Activated T-helper 1 cell treated with anti-CD3 and anti-CD28 coated beads, Interleukin-12 subunit alpha, Interleukin-12 subunit beta, Interleukin-2, Interleukin-4 antibody, amounts not matched to agents 30 ng/mL and 10 ng/mL and 1 ng/mL, durations not matched to agents 14 hours and 24 hours and 36 hours (primary cell): ENCODE results near the gene IGSF23. TPM values are rescaled to one million over a fixed set of nuclear protein-coding genes. Genes with fewer than 3 reads are reported as not detected.
"Not testable (repeated sequence)": the region's sequence is repeated elsewhere in the genome, so short reads cannot be mapped to it uniquely, and the experiment has no call there.

Source experiments
- DNase-seq: peaks from one replicate; pipeline ENCODE4 v3.0.0; 2021; ENCODE audit warnings: low spot score
- H3K27ac Mint-ChIP-seq: one replicate; pipeline ENCODE4 v1.8.0; 2021; ENCODE audit warnings: mild to moderate bottlenecking, mixed read lengths
- H3K27me3 Mint-ChIP-seq: one replicate; pipeline ENCODE4 v1.8.0; 2022; ENCODE audit warnings: mild to moderate bottlenecking, moderate library complexity, mixed read lengths; ENCODE audit not compliant: insufficient read depth
- H3K36me3 Mint-ChIP-seq: one replicate; pipeline ENCODE4 v1.8.0; 2021; ENCODE audit warnings: low read depth, mixed read lengths
- H3K4me1 Mint-ChIP-seq: one replicate; pipeline ENCODE4 v1.8.0; 2021; ENCODE audit warnings: low read depth, mixed read lengths
- H3K4me3 Mint-ChIP-seq: one replicate; pipeline ENCODE4 v1.8.0; 2021; ENCODE audit warnings: mild to moderate bottlenecking, moderate library complexity, mixed read lengths
- H3K9me3 Mint-ChIP-seq: one replicate; pipeline ENCODE4 v1.8.0; 2021; ENCODE audit warnings: mixed read lengths
- intact Hi-C: fragments of 100-400 bp; cut with micrococcal nuclease; formaldehyde crosslinking; loops from one replicate; pipeline ENCODE4 v1.15.1; 2024
- total RNA-seq: library from RNA; stranded (reverse); gene quantifications from 2 replicates; pipeline ENCODE4 v1.2.3, GENCODE V29; 2022

The IGSF23 gene
- total RNA-seq, 1 donor from 2014 or later: not detected

GRCh38 chr19:44592451-44592890 lies 20.9 kb upstream of the IGSF23 start:
- H3K27ac Mint-ChIP-seq: no peak overlapping the region
- intact Hi-C loops: no loop called here
- no peaks in the 10 kb centered on the region for H3K36me3 Mint-ChIP-seq
- no peaks in the 10 kb centered on the region for H3K4me1 Mint-ChIP-seq
- DNase-seq: no peak
- peaks cover 27% of the 10 kb centered on the region for H3K9me3 Mint-ChIP-seq
- no peak overlapping the region for H3K4me3 Mint-ChIP-seq
- peaks cover 2% of the 10 kb centered on the region for H3K27me3 Mint-ChIP-seq

GRCh38 chr19:44593294-44593693 lies 20.1 kb upstream of the IGSF23 start:
- peaks cover 2% of the 10 kb centered on the region for H3K27me3 Mint-ChIP-seq
- H3K4me3 Mint-ChIP-seq: no peak overlapping the region
- no peak overlapping the region for H3K27ac Mint-ChIP-seq
- no peak for DNase-seq
- intact Hi-C loops: no loop called here
- H3K9me3 Mint-ChIP-seq: peaks cover 27% of the 10 kb centered on the region
- no peaks in the 10 kb centered on the region for H3K36me3 Mint-ChIP-seq
- H3K4me1 Mint-ChIP-seq: no peaks in the 10 kb centered on the region

GRCh38 chr19:44593866-44594266 lies 19.5 kb upstream of the IGSF23 start:
- H3K4me3 Mint-ChIP-seq, H3K27ac Mint-ChIP-seq, DNase-seq, H3K36me3 Mint-ChIP-seq, intact Hi-C loops, H3K27me3 Mint-ChIP-seq, H3K4me1 Mint-ChIP-seq: not testable (repeated sequence)
- peaks cover 27% of the 10 kb centered on the region for H3K9me3 Mint-ChIP-seq

DNA sequence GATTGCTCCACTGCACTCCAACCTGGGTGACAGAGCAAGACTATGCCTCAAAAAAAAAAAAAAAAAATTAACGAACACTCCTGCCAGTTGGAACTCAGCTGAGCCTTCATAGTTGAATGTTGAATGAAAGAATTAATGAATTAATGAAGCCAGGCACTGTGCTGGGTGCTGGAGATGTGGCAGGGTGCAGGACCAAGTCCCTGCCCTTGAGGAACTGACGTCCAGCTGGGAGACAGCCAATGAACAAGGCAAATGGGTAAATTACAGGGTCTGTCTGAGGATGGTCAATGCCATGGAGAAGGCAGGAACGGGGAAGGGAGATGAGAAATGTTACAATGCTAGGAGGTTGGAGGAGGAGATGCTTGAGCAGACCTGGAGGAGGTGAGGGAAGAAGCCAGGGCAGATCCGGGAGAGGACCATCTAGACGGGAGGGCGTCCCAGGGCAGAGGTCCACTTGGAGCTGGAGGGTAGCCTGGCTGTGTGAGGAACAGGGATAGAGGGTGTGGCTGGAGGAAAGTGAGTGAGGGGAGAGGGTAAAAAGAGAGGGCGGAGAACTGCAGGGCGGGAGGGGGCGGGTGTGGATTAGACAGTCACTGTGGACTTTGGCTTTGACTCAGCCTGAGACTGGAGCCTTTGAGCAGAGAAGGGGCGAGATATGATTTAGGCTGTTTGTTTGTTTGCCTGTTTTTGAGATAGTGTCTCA lies 16.8 kb upstream of the IGSF23 start:
- peaks cover 28% of the 10 kb centered on the region for H3K9me3 Mint-ChIP-seq
- H3K4me3 Mint-ChIP-seq: no peak overlapping the region
- H3K27ac Mint-ChIP-seq: no peak overlapping the region
- DNase-seq: no peak
- intact Hi-C loops: no loop called here
- H3K27me3 Mint-ChIP-seq: peaks cover 4% of the 10 kb centered on the region
- H3K4me1 Mint-ChIP-seq: no peaks in the 10 kb centered on the region
- H3K36me3 Mint-ChIP-seq: no peaks in the 10 kb centered on the region

- H3K4me3 Mint-ChIP-seq: no peak overlapping the region
- H3K27ac Mint-ChIP-seq: no peak overlapping the region
- peaks cover 4% of the 10 kb centered on the region for H3K27me3 Mint-ChIP-seq
- peaks cover 25% of the 10 kb centered on the region for H3K9me3 Mint-ChIP-seq
- no peaks in the 10 kb centered on the region for H3K36me3 Mint-ChIP-seq
- intact Hi-C loops: no loop called here
- DNase-seq: no peak
- H3K4me1 Mint-ChIP-seq: no peaks in the 10 kb centered on the region
Measured at GRCh38 chr19:44597131-44597491, 16.3 kb upstream of the IGSF23 start.

- H3K9me3 Mint-ChIP-seq: peaks cover 21% of the 10 kb centered on the region
Measured at GRCh38 chr19:44598355-44598754, 15.0 kb upstream of the IGSF23 start.

DNA sequence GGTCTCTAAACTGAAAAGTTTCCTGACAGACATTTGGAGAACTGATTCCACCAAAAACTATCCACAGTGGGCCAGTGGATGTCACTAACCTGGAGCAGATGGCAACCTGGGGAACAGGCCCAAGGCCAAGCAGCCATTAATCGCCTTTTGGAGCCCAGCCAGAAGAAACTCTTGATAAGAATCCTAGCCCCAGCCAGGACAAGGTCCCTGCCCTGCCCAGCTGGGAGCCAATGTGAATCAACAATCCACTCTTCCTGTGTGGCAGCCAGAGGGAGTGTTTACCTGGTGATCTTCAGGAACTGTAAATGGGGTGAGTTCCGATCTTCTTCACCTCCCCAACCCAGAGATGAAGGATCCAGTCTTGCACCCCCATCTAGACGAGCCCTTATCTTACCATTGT lies 14.5 kb upstream of the IGSF23 start:
- H3K27ac Mint-ChIP-seq: no peak overlapping the region
- intact Hi-C loops: no loop called here
- no peaks in the 10 kb centered on the region for H3K4me1 Mint-ChIP-seq
- H3K36me3 Mint-ChIP-seq: no peaks in the 10 kb centered on the region
- no peak overlapping the region for H3K4me3 Mint-ChIP-seq
- peaks cover 21% of the 10 kb centered on the region for H3K9me3 Mint-ChIP-seq
- peaks cover 3% of the 10 kb centered on the region for H3K27me3 Mint-ChIP-seq
- DNase-seq: no peak

More at GRCh38 chr19:44598355-44598754, 15.0 kb upstream of the IGSF23 start:
- no peaks in the 10 kb centered on the region for H3K4me1 Mint-ChIP-seq
- no peak overlapping the region for H3K4me3 Mint-ChIP-seq
- intact Hi-C loops: no loop called here
- H3K27ac Mint-ChIP-seq: no peak overlapping the region
- peaks cover 4% of the 10 kb centered on the region for H3K27me3 Mint-ChIP-seq
- no peaks in the 10 kb centered on the region for H3K36me3 Mint-ChIP-seq
- DNase-seq: no peak

GRCh38 chr19:44600466-44600865 lies 12.9 kb upstream of the IGSF23 start:
- H3K9me3 Mint-ChIP-seq: peaks cover 20% of the 10 kb centered on the region
- H3K4me1 Mint-ChIP-seq: no peaks in the 10 kb centered on the region
- H3K27me3 Mint-ChIP-seq: peaks cover 3% of the 10 kb centered on the region
- DNase-seq: no peak
- intact Hi-C loops: no loop called here
- no peaks in the 10 kb centered on the region for H3K36me3 Mint-ChIP-seq
- no peak overlapping the region for H3K4me3 Mint-ChIP-seq
- no peak overlapping the region for H3K27ac Mint-ChIP-seq

DNA sequence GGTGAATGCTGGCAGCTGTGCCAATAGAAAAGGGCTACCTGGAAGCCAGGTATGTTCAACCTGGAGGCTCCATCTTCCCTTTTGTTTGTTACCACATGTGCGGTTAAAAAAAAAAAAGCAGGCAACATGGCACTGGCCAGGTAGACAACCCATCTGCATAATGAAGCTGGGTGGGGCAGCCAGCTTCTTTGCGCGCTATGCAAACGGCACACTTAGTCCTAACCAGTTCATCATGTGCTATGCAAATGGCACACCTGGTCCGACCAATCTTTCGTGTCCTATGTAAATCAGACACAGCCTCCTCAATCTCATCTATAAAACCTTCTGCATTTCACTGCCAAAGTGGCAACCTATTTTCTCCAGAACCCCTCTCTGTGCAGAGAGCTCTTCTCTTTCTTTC lies 11.3 kb upstream of the IGSF23 start:
- no peaks in the 10 kb centered on the region for H3K4me1 Mint-ChIP-seq
- H3K4me3 Mint-ChIP-seq: no peak overlapping the region
- intact Hi-C loops: no loop called here
- peaks cover 3% of the 10 kb centered on the region for H3K27me3 Mint-ChIP-seq
- no peak overlapping the region for H3K27ac Mint-ChIP-seq
- no peak for DNase-seq
- no peaks in the 10 kb centered on the region for H3K36me3 Mint-ChIP-seq
- H3K9me3 Mint-ChIP-seq: peaks cover 21% of the 10 kb centered on the region

DNA sequence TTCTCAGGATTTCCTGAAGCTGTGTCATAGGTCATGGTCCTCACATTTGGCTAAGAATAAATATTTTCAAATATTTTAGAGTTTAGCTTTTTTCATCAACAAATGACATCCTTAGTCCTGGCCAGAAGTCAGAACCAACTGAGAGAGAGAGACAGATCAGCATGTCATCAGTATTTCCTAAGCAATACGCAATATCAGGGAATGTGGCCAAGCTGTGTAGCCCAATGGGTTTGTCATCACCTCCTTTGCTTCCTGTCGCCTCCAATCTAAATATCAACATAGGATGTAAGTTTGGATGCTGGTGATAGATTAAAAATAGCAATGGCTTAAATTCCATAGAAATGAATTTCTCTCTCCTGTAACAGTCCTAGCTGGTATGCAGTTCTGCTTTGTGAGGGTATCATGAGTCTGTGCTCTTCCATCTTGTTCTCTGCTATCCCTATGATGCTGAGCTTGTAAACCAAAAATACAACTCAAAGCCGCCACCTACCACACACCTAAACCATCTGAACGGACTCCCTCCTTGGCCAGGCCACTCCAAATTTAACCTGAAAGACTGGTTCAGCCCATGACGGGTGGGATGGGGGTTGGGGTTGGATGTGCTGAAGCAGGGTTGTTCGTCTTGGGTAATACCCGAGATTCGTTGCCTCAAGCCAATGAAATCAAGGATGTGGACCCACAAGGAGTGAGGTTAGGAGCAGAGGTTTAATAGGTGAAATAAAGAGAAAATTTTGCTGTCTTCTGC lies 10.0 kb upstream of the IGSF23 start:
- Mint-ChIP-seq H3K4me1 (no peaks in the 10 kb centered on the region), H3K4me3 (no peak overlapping the region)

DNA sequence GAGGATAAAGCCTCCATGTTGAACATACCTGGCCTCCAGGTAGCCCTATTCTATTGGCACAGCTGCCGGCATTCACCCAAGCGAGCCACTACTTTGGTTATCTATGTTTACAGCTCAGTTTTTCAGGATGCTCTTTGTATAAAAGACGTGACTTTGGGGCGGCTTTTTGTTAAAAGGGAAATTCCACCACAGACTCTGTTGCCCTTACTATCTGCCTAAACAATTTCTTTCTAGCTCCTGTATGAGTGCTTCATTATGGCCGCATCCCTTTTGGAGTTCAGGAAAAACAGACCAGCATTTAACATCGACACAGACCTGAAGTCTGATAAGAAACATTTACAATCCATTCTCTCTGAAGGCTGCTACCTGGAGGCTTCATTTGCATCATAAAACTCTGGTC lies 9.1 kb upstream of the IGSF23 start:
- intact Hi-C loops: no loop called here
- H3K36me3 Mint-ChIP-seq: no peaks in the 10 kb centered on the region
- no peak for DNase-seq
- peaks cover 19% of the 10 kb centered on the region for H3K9me3 Mint-ChIP-seq
- no peaks in the 10 kb centered on the region for H3K4me1 Mint-ChIP-seq
- no peak overlapping the region for H3K27ac Mint-ChIP-seq
- peaks cover 3% of the 10 kb centered on the region for H3K27me3 Mint-ChIP-seq
- no peak overlapping the region for H3K4me3 Mint-ChIP-seq

More for the DNA sequence above, 10.0 kb upstream of the IGSF23 start:
- intact Hi-C loops: no loop called here
- Mint-ChIP-seq H3K27me3 (peaks cover 3% of the 10 kb centered on the region), H3K36me3 (no peaks in the 10 kb centered on the region), H3K27ac (no peak overlapping the region), H3K9me3 (peaks cover 21% of the 10 kb centered on the region)
- DNase-seq: no peak

DNA sequence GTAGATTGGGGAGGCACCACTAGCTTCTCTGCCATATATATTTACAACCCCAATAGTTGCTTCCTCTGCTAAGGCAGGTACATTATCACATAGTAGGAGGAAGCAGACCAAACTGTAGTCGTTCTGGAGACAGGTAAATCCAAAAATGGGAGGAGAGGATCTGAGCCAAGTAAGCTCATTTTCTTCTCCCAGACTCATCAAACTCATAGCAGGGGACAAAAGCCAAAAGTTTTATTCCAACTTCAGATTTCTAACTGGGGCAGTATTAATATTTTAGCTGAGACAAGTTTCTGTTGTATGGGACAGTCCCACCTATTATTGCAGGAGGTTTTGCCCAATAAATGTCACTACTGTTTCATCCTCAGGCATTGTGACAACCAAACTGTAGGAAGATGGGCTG lies 7.8 kb upstream of the IGSF23 start:
- Mint-ChIP-seq H3K4me1 (no peaks in the 10 kb centered on the region), H3K27me3 (peaks cover 1% of the 10 kb centered on the region), H3K27ac (no peak overlapping the region), H3K4me3 (no peak overlapping the region), H3K36me3 (no peaks in the 10 kb centered on the region), H3K9me3 (peaks cover 12% of the 10 kb centered on the region)
- DNase-seq: no peak
- intact Hi-C loops: no loop called here

- Mint-ChIP-seq H3K9me3 (peaks cover 12% of the 10 kb centered on the region), H3K27ac (no peak overlapping the region), H3K4me3 (no peak overlapping the region), H3K27me3 (peaks cover 1% of the 10 kb centered on the region), H3K4me1 (no peaks in the 10 kb centered on the region), H3K36me3 (no peaks in the 10 kb centered on the region)
- intact Hi-C loops: no loop called here
- DNase-seq: no peak
Measured at GRCh38 chr19:44607049-44607448, 6.3 kb upstream of the IGSF23 start.
